GM12801 (cell line): Measurements from ENCODE around the gene CPM.

Experiments used
- CTCF ChIP-seq: IDR thresholded peaks from one replicate; pipeline ENCODE4 v1.5.1; 2011; ENCODE audit warnings: control low read depth; ENCODE audit not compliant: insufficient read length; ENCODE audit errors: extremely low read depth

Gene CPM

GRCh38 chr12:68913682-68914081 lies 19.3 kb downstream of the CPM start:
- no peak for TF ChIP-seq CTCF

GRCh38 chr12:68912916-68913315 lies 20.1 kb downstream of the CPM start:
- TF ChIP-seq CTCF = no peak

- no peak for TF ChIP-seq CTCF
Measured at GRCh38 chr12:68911197-68911718, 21.7 kb downstream of the CPM start.

GRCh38 chr12:68910128-68910527 lies 22.8 kb downstream of the CPM start:
- no peak for TF ChIP-seq CTCF

GRCh38 chr12:68908076-68908475 lies 24.9 kb downstream of the CPM start:
- TF ChIP-seq CTCF = no peak

- TF ChIP-seq CTCF = no peak
Measured at GRCh38 chr12:68905733-68906132, 27.2 kb downstream of the CPM start.

- TF ChIP-seq CTCF = no peak
Measured at GRCh38 chr12:68904351-68904962, 28.5 kb downstream of the CPM start.
